HepG2 (cell line): ENCODE results near the gene ARHGEF40. TPM values are rescaled to one million over a fixed set of nuclear protein-coding genes. Genes with fewer than 3 reads are reported as not detected.
A peak's percentile ranks its signal among the peaks of the same experiment; 100 is the strongest.

Experiments
- DBP ChIP-seq: sonication (generic); formaldehyde crosslinking; IDR thresholded peaks from 2 replicates; pipeline ENCODE4 v1.4.0; 2020; ENCODE audit warnings: missing genetic modification reagents; ENCODE audit errors: not compliant biosample characterization
- FOXA3 ChIP-seq: IDR thresholded peaks from 2 replicates; pipeline ENCODE4 v1.6.1; 2016; ENCODE audit warnings: missing genetic modification reagents, missing compliant biosample characterization
- GATAD2A ChIP-seq: IDR thresholded peaks from 2 replicates; pipeline ENCODE4 v1.6.1; 2016
- HNRNPLL ChIP-seq: fragments of 200-400 bp; formaldehyde crosslinking; IDR thresholded peaks from 2 replicates; pipeline ENCODE4 v1.6.1; 2017; ENCODE audit warnings: mild to moderate bottlenecking, low read depth, low read length; ENCODE audit not compliant: poor library complexity, severe bottlenecking
- JDP2 ChIP-seq: sonication (generic); formaldehyde crosslinking; IDR thresholded peaks from 2 replicates; pipeline ENCODE4 v1.8.1; 2022; ENCODE audit warnings: missing genetic modification reagents, borderline replicate concordance
- MEF2D ChIP-seq: sonication (generic); formaldehyde crosslinking; IDR thresholded peaks from 2 replicates; pipeline ENCODE4 v1.5.1; 2020; ENCODE audit warnings: mild to moderate bottlenecking, missing genetic modification reagents
- NR2F2 ChIP-seq: IDR thresholded peaks from 2 replicates; pipeline ENCODE4 v1.6.1; 2012; ENCODE audit warnings: low read depth, inconsistent platforms, borderline replicate concordance
- PCBP2 ChIP-seq: fragments of 200-400 bp; formaldehyde crosslinking; optimal IDR thresholded peaks from 2 replicates; pipeline ENCODE3; 2018; ENCODE audit warnings: low read length, low read depth; ENCODE audit not compliant: poor library complexity, severe bottlenecking
- RAD51 ChIP-seq: fragments of 450-650 bp; IDR thresholded peaks from 2 replicates; pipeline ENCODE4 v1.6.1; 2016; ENCODE audit warnings: borderline replicate concordance
- REL ChIP-seq: sonication (generic); formaldehyde crosslinking; conservative IDR thresholded peaks from 2 replicates; pipeline ENCODE4 v1.8.0; 2022; ENCODE audit warnings: mild to moderate bottlenecking, missing genetic modification reagents, moderate library complexity
- SMARCE1 ChIP-seq: fragments of 450-650 bp; IDR thresholded peaks from 2 replicates; pipeline ENCODE4 v1.6.1; 2017; ENCODE audit warnings: borderline replicate concordance
- TEAD2 ChIP-seq: sonication (generic); formaldehyde crosslinking; IDR thresholded peaks from 2 replicates; pipeline ENCODE4 v1.9.0; 2021; ENCODE audit warnings: missing genetic modification reagents
- THRA ChIP-seq: sonication (generic); formaldehyde crosslinking; IDR thresholded peaks from 2 replicates; pipeline ENCODE4 v1.4.0; 2020; ENCODE audit warnings: missing genetic modification reagents, borderline replicate concordance
- ZBTB3 ChIP-seq: sonication (generic); formaldehyde crosslinking; IDR thresholded peaks from 2 replicates; pipeline ENCODE4 v1.4.0; 2020; ENCODE audit warnings: low read depth, mild to moderate bottlenecking, moderate library complexity, missing genetic modification reagents, borderline replicate concordance
- ZBTB33 ChIP-seq: sonication (generic); formaldehyde crosslinking; IDR thresholded peaks from 2 replicates; pipeline ENCODE4 v1.4.0; 2020; ENCODE audit warnings: missing genetic modification reagents
- ZFP82 ChIP-seq: sonication (generic); formaldehyde crosslinking; IDR thresholded peaks from 2 replicates; pipeline ENCODE4 v1.5.1; 2020; ENCODE audit warnings: mild to moderate bottlenecking, missing genetic modification reagents, borderline replicate concordance
- ZGPAT ChIP-seq: IDR thresholded peaks from 2 replicates; pipeline ENCODE4 v1.6.1; 2016; ENCODE audit warnings: mild to moderate bottlenecking
- ZNF292 ChIP-seq: sonication (generic); formaldehyde crosslinking; IDR thresholded peaks from 2 replicates; pipeline ENCODE4 v1.8.1; 2022; ENCODE audit warnings: mild to moderate bottlenecking, low read depth, missing genetic modification reagents, borderline replicate concordance
- ZNF335 ChIP-seq: sonication (generic); formaldehyde crosslinking; IDR thresholded peaks from 2 replicates; pipeline ENCODE4 v1.4.0; 2020; ENCODE audit warnings: missing genetic modification reagents
- ZNF530 ChIP-seq: sonication (generic); formaldehyde crosslinking; IDR thresholded peaks from 2 replicates; pipeline ENCODE4 v1.5.0; 2020; ENCODE audit warnings: low read depth, mild to moderate bottlenecking, missing genetic modification reagents
- ZNF629 ChIP-seq: sonication (generic); formaldehyde crosslinking; conservative IDR thresholded peaks from 2 replicates; pipeline ENCODE4 v1.5.0; 2020; ENCODE audit warnings: missing genetic modification reagents
- ZNF761 ChIP-seq: sonication (generic); formaldehyde crosslinking; conservative IDR thresholded peaks from 2 replicates; pipeline ENCODE4 v1.4.0; 2020; ENCODE audit warnings: mild to moderate bottlenecking, missing genetic modification reagents
- polyA plus RNA-seq, 8 experiments: library from polyadenylated mRNA; depleted of rRNA in 3 of 8; stranded (reverse) in 7 of 8; unstranded in 1 of 8; fragments of >200 nt; fragmentation: Illumina TruSeq in 4 of 8; extraction: Trizol in 4 of 8; gene quantifications; 2 replicates each; pipeline versions ENCODE4 v1.2.1 to v1.2.3, GENCODE V29; 2011 to 2016; ENCODE audit warnings: low read depth in 4 of 8, missing spikeins in 1 of 8, mixed read lengths in 1 of 8; ENCODE audit not compliant: insufficient read depth in 1 of 8
- total RNA-seq, 5 experiments: library from RNA; depleted of rRNA; stranded (reverse); fragments of >200 nt; fragmentation: Illumina TruSeq; extraction: Trizol; gene quantifications; 2 replicates each; pipeline ENCODE4 v1.2.3, GENCODE V29; 2016; ENCODE audit warnings: low read depth in 1 of 5
- TF ChIP-seq, protein P1 (sequence below): IDR thresholded peaks from 2 replicates; pipeline ENCODE4 v1.6.1; 2012; ENCODE audit warnings: low read depth, low read length, improper control_type of control experiment
- TF ChIP-seq, protein P2 (sequence below): sonication (generic); formaldehyde crosslinking; IDR thresholded peaks from 2 replicates; pipeline ENCODE4 v1.4.0; 2020; ENCODE audit warnings: missing genetic modification reagents

Gene ARHGEF40
- total and polyA plus RNA-seq, 2 of the 13 experiments (the other 11 are each of a cell fraction or from before 2014, with no cell fraction given), result 28.1 to 78.1 TPM

GRCh38 chr14:21118933-21119332, 48.8 kb downstream of the ARHGEF40 start (continued):
- no peak for TF ChIP-seq DBP (CRISPR knock-in tag)
- TF ChIP-seq GATAD2A (CRISPR knock-in tag), result peak; percentile 36; the same call in 1 of the 2 replicates
- TF ChIP-seq ZNF335 (CRISPR knock-in tag), result no peak
- TF ChIP-seq HNRNPLL, result no peak
- TF ChIP-seq ZNF761 (CRISPR knock-in tag), result no peak
- no peak for TF ChIP-seq SMARCE1
- no peak for TF ChIP-seq ZNF292 (CRISPR knock-in tag)
- no peak for TF ChIP-seq TEAD2 (CRISPR knock-in tag)
- peak; percentile 14; the same call in 1 of the 2 replicates for TF ChIP-seq FOXA3
- TF ChIP-seq, protein P1, sequence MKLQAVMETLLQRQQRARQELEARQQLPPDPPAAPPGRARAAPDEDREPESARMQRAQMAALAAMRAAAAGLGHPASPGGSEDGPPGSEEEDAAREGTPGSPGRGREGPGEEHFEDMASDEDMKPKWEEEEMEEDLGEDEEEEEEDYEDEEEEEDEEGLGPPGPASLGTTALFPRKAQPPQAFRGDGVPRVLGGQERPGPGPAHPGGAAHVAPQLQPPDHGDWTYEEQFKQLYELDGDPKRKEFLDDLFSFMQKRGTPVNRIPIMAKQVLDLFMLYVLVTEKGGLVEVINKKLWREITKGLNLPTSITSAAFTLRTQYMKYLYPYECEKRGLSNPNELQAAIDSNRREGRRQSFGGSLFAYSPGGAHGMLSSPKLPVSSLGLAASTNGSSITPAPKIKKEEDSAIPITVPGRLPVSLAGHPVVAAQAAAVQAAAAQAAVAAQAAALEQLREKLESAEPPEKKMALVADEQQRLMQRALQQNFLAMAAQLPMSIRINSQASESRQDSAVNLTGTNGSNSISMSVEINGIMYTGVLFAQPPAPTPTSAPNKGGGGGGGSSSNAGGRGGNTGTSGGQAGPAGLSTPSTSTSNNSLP, result no peak
- no peak for TF ChIP-seq PCBP2
- TF ChIP-seq RAD51, result no peak
- no peak for TF ChIP-seq ZNF629 (CRISPR knock-in tag)
- TF ChIP-seq JDP2, result no peak
- no peak for TF ChIP-seq ZBTB33
- TF ChIP-seq MEF2D, result no peak
- no peak for TF ChIP-seq NR2F2
- no peak for TF ChIP-seq ZGPAT (CRISPR knock-in tag)
- TF ChIP-seq REL (CRISPR knock-in tag), result no peak
- no peak for TF ChIP-seq ZNF530 (CRISPR knock-in tag)
- peak; percentile 83; the same call in 1 of the 2 replicates for TF ChIP-seq THRA (CRISPR knock-in tag)
- TF ChIP-seq, protein P2, sequence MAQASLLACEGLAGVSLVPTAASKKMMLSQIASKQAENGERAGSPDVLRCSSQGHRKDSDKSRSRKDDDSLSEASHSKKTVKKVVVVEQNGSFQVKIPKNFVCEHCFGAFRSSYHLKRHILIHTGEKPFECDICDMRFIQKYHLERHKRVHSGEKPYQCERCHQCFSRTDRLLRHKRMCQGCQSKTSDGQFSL, result no peak
- TF ChIP-seq ZBTB3 (CRISPR knock-in tag), result no peak
- TF ChIP-seq ZFP82 (CRISPR knock-in tag), result no peak
